T-helper 2 cell treated with Interferon-gamma antibody and Interleukin-4, amounts not matched to agents 5 μg/mL and 100 μg/mL, for 36 hours (primary cell): ENCODE measurements around the gene COL4A6.
"Not testable (repeated sequence)": the region's sequence is repeated elsewhere in the genome, so short reads cannot be mapped to it uniquely, and the experiment has no call there.

Experiments used
- DNase-seq: peaks from one replicate; pipeline ENCODE4 v3.0.0; 2021; ENCODE audit warnings: low spot score
- H3K27ac Mint-ChIP-seq: one replicate; pipeline ENCODE4 v1.8.0; 2021; ENCODE audit warnings: mild to moderate bottlenecking, mixed read lengths
- H3K27me3 Mint-ChIP-seq: one replicate; pipeline ENCODE4 v1.8.0; 2021; ENCODE audit warnings: low read depth, mixed read lengths
- H3K36me3 Mint-ChIP-seq: one replicate; pipeline ENCODE4 v1.8.0; 2021; ENCODE audit warnings: low read depth, mixed read lengths
- H3K4me1 Mint-ChIP-seq: one replicate; pipeline ENCODE4 v1.8.0; 2021; ENCODE audit warnings: low read depth, mixed read lengths
- H3K4me3 Mint-ChIP-seq: one replicate; pipeline ENCODE4 v1.8.0; 2022; ENCODE audit warnings: mild to moderate bottlenecking, moderate library complexity, mixed read lengths
- H3K9me3 Mint-ChIP-seq: one replicate; pipeline ENCODE4 v1.8.0; 2021; ENCODE audit warnings: mixed read lengths

The COL4A6 gene

GRCh38 chrX:108435261-108435660 lies 3.0 kb downstream of the COL4A6 start:
- no peaks in the 10 kb centered on the region for H3K36me3 Mint-ChIP-seq
- H3K9me3 Mint-ChIP-seq: no peaks in the 10 kb centered on the region
- peaks cover 21% of the 10 kb centered on the region for H3K27me3 Mint-ChIP-seq
- no peak overlapping the region for H3K4me3 Mint-ChIP-seq
- no peak for DNase-seq
- no peak overlapping the region for H3K27ac Mint-ChIP-seq
- H3K4me1 Mint-ChIP-seq: no peaks in the 10 kb centered on the region

DNA sequence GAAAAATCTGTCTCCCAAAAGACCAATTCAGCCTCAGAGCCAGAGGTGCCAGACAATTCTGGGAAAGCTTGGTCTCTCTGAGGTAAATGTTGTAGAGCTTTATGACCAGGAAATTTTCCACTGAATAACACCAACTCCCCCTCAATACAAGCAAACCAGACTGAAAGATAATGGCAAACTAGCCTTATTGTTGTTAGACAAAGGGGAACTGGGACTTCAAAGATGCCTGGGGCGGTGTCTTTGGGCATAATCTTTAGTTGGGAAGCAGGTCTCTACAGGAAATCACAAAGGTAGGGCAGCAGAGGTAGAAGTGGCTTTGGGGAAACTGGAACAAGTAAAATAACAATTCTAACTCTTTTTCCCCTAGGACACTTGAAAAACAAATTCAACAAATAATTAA lies 12.0 kb downstream of the COL4A6 start:
- no peak overlapping the region for H3K4me3 Mint-ChIP-seq
- no peaks in the 10 kb centered on the region for H3K4me1 Mint-ChIP-seq
- no peaks in the 10 kb centered on the region for H3K36me3 Mint-ChIP-seq
- no peak for DNase-seq
- H3K9me3 Mint-ChIP-seq: no peaks in the 10 kb centered on the region
- no peak overlapping the region for H3K27ac Mint-ChIP-seq
- H3K27me3 Mint-ChIP-seq: no peaks in the 10 kb centered on the region

DNA sequence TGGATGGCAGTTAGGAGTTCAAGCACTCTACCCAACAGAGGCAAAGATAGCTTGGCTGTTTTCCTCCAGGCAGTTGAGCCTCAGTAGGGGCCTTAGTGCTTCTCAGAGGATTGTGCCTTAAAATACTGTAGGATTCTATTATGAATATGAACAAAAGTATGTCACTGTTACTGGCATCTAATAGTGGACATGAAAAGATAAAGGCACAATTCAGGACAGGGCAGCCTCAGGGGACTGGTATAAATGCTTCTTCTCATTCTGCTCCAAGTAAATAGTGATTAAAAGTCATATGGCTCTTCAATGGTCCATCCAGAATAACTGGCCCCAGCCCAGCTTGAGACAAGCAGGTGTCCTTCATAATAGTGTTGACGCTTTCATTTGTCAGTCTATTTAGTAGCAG lies 17.7 kb downstream of the COL4A6 start:
- H3K4me1 Mint-ChIP-seq: no peaks in the 10 kb centered on the region
- H3K9me3 Mint-ChIP-seq: no peaks in the 10 kb centered on the region
- no peak overlapping the region for H3K4me3 Mint-ChIP-seq
- H3K27ac Mint-ChIP-seq: no peak overlapping the region
- no peaks in the 10 kb centered on the region for H3K36me3 Mint-ChIP-seq
- no peaks in the 10 kb centered on the region for H3K27me3 Mint-ChIP-seq
- no peak for DNase-seq

- Mint-ChIP-seq H3K27ac (no peak overlapping the region), H3K27me3 (no peaks in the 10 kb centered on the region), H3K4me3 (no peak overlapping the region), H3K4me1 (no peaks in the 10 kb centered on the region), H3K36me3 (no peaks in the 10 kb centered on the region), H3K9me3 (no peaks in the 10 kb centered on the region)
- DNase-seq: no peak
Observed at GRCh38 chrX:108419401-108419800, 18.8 kb downstream of the COL4A6 start.

DNA sequence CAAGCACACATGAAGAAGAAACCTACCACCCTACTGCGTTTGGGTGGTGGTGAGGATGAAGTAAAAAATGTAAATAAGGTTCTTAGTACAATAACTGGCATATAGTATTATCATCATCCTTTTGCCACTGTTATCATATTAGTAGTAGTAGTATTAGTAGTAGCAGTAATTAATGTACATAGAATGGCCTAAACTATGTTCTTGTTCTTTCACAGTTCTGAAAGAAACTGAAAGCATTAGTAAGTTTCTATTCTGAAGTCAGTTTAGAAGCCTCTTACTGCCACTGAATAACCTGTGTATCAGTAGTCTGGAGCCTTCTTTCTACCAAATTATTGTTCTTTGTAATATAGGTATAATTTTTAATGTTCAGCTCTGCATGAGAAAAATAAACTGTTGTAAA lies 21.0 kb downstream of the COL4A6 start:
- H3K9me3 Mint-ChIP-seq: no peaks in the 10 kb centered on the region
- H3K4me3 Mint-ChIP-seq: no peak overlapping the region
- no peak overlapping the region for H3K27ac Mint-ChIP-seq
- DNase-seq: no peak
- no peaks in the 10 kb centered on the region for H3K27me3 Mint-ChIP-seq
- no peaks in the 10 kb centered on the region for H3K36me3 Mint-ChIP-seq
- no peaks in the 10 kb centered on the region for H3K4me1 Mint-ChIP-seq

GRCh38 chrX:108415891-108416290 lies 22.3 kb downstream of the COL4A6 start:
- H3K4me1 Mint-ChIP-seq: no peaks in the 10 kb centered on the region
- H3K27me3 Mint-ChIP-seq: no peaks in the 10 kb centered on the region
- H3K27ac Mint-ChIP-seq: no peak overlapping the region
- H3K4me3 Mint-ChIP-seq: no peak overlapping the region
- no peaks in the 10 kb centered on the region for H3K36me3 Mint-ChIP-seq
- no peak for DNase-seq
- no peaks in the 10 kb centered on the region for H3K9me3 Mint-ChIP-seq

DNA sequence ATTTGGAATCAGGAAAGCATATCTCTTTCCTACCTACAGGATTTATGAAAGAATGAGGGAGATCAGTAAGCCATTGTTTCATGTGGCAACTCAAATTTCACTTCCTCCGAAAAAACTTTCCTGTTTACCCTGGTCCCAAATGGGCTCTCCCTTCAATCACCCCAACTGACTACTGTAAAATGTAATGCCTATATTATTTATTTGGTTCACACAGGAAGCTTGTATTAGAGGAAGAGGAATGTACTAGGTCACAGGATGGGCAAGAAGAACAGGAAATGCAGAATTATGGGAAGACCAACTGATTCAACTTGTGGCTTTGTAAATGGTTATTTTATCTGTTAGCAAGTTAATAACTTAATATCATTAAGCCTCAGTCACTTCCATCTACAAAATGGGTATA lies 23.1 kb downstream of the COL4A6 start:
- Mint-ChIP-seq H3K27me3 (no peaks in the 10 kb centered on the region), H3K4me1 (no peaks in the 10 kb centered on the region), H3K27ac (no peak overlapping the region), H3K9me3 (no peaks in the 10 kb centered on the region), H3K4me3 (no peak overlapping the region), H3K36me3 (no peaks in the 10 kb centered on the region)
- no peak for DNase-seq

GRCh38 chrX:108412783-108413182 lies 25.4 kb downstream of the COL4A6 start:
- Mint-ChIP-seq H3K36me3 (no peaks in the 10 kb centered on the region), H3K27ac (no peak overlapping the region)

DNA sequence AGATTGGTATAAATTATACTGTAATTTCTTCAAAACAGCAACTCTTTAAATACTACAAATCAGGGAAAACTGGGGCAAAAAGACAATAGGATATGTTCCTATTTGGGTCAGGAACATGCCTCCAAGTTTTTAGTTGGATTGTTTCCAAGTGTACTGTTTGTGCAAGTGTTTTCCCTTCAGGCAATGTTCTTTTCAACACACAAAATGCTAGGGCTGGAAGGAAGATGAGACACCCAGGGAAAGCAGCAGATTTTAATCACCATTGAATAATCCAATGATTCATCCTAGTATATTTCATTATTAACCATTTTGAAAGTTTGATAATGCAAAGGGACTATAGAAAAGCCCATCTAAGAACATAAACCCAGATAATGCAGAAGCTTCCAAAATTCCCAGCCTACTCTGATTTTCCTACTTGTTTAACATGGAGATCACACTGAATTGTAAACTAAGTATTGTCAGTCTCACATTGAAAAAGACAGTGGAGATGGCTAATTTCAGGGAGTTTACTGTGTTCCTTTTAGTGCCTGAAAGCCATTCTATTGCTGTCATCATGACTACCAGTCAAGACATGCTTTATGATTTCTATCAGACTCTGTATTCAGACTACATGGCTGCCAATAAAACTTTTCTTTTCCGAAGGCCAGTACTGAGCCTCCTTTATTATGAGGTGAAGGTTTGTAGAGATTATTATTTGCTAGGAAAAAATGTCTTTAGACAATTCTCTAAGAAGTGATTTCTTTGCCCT lies 38.6 kb downstream of the COL4A6 start:
- Mint-ChIP-seq H3K9me3 (no peaks in the 10 kb centered on the region), H3K36me3 (no peaks in the 10 kb centered on the region), H3K4me3 (no peak overlapping the region), H3K4me1 (no peaks in the 10 kb centered on the region), H3K27me3 (no peaks in the 10 kb centered on the region), H3K27ac (no peak overlapping the region)
- no peak for DNase-seq

More at GRCh38 chrX:108412783-108413182, 25.4 kb downstream of the COL4A6 start:
- Mint-ChIP-seq H3K27me3 (no peaks in the 10 kb centered on the region), H3K4me1 (no peaks in the 10 kb centered on the region), H3K9me3 (no peaks in the 10 kb centered on the region), H3K4me3 (no peak overlapping the region)
- no peak for DNase-seq

DNA sequence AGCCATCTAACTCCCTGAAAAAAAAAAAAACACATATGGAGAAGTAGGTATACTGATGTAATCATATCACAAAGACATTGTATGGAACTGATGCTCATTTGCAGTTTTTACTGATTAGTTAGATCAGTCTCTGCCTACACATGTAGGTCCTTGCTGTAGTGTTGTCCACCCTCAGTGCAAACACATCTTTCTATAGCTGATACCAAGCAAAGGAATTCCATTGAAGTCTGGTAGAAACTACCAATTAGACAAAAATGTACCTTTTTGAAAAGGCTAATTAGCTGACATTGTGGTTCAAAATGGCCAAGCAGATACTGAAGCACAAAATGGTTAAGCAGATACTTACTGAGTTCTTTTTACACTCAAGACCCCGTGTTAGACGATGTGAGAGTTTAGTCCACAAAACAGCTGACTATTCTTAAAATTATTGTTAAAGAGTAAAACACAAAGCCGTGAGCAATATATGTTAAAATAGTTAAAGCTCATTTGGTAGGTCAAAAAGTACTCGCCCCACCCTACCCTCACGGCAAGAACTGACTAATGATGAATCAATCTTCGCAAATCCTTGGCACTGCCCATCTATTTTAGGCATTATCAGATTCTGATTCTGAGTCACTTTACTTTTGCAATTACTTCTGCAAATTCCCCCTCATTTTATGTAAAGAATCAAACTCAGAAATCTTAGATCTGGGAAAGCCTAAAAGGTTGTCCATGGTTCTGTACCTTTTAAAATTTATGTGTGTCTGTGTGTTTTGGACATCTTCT lies 40.4 kb downstream of the COL4A6 start:
- Mint-ChIP-seq H3K36me3 (no peaks in the 10 kb centered on the region), H3K27me3 (no peaks in the 10 kb centered on the region), H3K4me1 (no peaks in the 10 kb centered on the region), H3K9me3 (no peaks in the 10 kb centered on the region), H3K4me3 (no peak overlapping the region), H3K27ac (no peak overlapping the region)
- no peak for DNase-seq

GRCh38 chrX:108396986-108397385 lies 41.2 kb downstream of the COL4A6 start:
- Mint-ChIP-seq H3K36me3 (no peaks in the 10 kb centered on the region), H3K27ac (no peak overlapping the region), H3K4me1 (no peaks in the 10 kb centered on the region), H3K9me3 (no peaks in the 10 kb centered on the region), H3K27me3 (no peaks in the 10 kb centered on the region), H3K4me3 (no peak overlapping the region)
- DNase-seq: no peak

DNA sequence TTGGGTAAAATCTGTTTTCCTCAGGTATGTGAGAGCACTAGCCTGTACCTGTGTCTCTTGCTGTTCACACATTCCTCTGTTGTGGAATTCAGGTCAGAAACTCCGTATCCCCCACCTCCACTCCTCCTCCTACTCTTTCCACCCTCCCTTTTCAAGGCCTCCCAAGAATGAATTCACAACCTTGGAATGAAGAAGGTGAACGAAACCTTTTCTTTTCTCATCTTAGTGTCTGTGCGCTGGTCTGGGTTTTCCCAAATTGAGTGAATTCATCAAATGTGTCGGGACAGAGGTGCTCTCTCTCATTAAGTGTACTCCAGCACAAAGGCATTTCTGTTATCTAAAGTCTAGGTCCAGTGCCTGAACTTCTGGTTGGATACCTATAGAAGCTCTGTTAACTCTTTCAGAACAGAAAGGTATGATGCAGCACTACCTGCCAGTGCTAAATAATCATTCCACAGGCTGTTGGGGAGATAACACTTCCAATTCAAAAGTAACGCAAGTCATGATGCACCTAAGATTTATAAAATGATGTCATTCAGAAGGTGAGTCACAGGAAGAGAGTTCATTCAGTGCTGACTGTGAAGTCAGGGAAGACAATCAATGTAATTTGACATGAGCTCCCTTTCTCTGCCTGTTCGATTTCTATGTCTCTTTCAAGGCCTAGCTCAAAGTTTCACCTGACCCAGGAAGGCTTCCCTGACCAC lies 41.9 kb downstream of the COL4A6 start:
- no peak overlapping the region for H3K27ac Mint-ChIP-seq
- no peak overlapping the region for H3K4me3 Mint-ChIP-seq
- DNase-seq: no peak
- H3K36me3 Mint-ChIP-seq: no peaks in the 10 kb centered on the region
- no peaks in the 10 kb centered on the region for H3K4me1 Mint-ChIP-seq
- no peaks in the 10 kb centered on the region for H3K27me3 Mint-ChIP-seq
- H3K9me3 Mint-ChIP-seq: no peaks in the 10 kb centered on the region

DNA sequence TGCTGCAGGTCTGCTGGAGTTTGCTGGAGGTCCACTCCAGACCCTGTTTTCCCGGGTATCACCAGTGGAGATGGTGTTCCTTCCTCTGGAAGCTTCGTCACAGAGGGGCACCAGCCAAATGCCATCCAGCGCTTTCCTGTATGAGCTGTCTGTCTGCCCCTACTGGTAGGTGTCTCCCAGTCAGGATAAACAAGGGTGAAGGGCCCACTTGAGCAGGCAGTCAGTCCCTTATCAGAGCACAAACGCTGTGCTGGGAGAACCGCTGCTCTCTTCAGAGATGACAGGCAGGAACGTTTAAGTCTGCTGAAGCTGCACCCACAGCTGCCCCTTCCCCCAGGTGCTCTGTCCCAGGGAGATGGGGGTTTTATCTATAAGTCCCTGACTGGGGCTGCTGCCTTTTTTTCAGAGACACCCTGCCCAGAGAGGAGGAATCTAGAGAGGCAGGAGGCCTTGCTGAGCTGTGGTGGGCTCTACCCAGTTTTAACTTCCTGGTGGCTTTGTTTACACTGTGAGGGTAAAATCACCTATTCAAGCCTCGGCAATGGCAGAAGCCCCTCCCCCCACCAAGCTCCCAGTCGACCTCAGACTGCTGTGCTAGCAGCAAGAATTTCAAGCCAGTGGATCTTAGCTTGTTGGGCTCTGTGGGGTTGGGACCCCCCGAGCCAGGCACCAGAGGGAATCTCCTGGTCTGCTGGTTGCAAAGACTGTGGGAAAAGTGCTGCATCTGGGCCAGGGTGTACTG lies 47.1 kb downstream of the COL4A6 start:
- H3K9me3 Mint-ChIP-seq, DNase-seq, H3K4me1 Mint-ChIP-seq, H3K27ac Mint-ChIP-seq, H3K4me3 Mint-ChIP-seq, H3K27me3 Mint-ChIP-seq, H3K36me3 Mint-ChIP-seq: not testable (repeated sequence)

DNA sequence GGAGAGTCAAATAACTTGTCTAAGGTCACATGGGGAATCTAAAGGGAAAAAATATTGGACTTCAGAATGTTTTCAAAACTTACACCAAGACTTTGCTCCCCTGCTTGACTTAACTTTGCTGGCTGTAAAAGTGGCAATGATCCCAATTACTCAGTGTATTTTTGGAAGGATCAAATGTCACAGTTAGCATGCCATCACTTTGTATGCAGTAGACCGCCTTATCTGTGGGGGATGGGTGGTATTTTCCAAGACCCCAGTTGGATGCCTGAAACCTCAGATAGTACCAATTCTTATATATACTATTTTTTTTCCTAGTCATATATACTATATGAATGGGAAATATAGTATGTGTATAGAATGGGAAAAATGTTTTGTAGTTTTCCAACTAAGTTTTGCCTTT lies 53.4 kb downstream of the COL4A6 start:
- no peaks in the 10 kb centered on the region for H3K4me1 Mint-ChIP-seq
- no peak for DNase-seq
- no peaks in the 10 kb centered on the region for H3K36me3 Mint-ChIP-seq
- H3K4me3 Mint-ChIP-seq: no peak overlapping the region
- H3K27me3 Mint-ChIP-seq: no peaks in the 10 kb centered on the region
- H3K27ac Mint-ChIP-seq: no peak overlapping the region
- no peaks in the 10 kb centered on the region for H3K9me3 Mint-ChIP-seq
